SK-N-SH (cell line): ENCODE results near the gene CDH4.

Source experiments
- ELF1 ChIP-seq: IDR thresholded peaks from 2 replicates; pipeline ENCODE4 v1.4.0; 2012
- EP300 ChIP-seq, 2 experiments: IDR thresholded peaks; 2 replicates each; pipeline versions ENCODE4 v1.4.0 to v1.6.1; 2012; ENCODE audit warnings: borderline replicate concordance in 1 of 2, low read depth in 1 of 2, low read length in 1 of 2
- NFIC ChIP-seq: IDR thresholded peaks from 2 replicates; pipeline ENCODE4 v1.4.0; 2012; ENCODE audit warnings: borderline replicate concordance
- POLR2AphosphoS5 ChIP-seq: IDR thresholded peaks from 2 replicates; pipeline ENCODE4 v1.6.1; 2012; ENCODE audit warnings: low read depth, low read length
- RAD21 ChIP-seq: IDR thresholded peaks from 2 replicates; pipeline ENCODE4 v1.6.1; 2012; ENCODE audit warnings: mild to moderate bottlenecking, low read length
- RXRA ChIP-seq: IDR thresholded peaks from 2 replicates; pipeline ENCODE4 v1.4.0; 2012; ENCODE audit warnings: low read depth, mild to moderate bottlenecking, borderline replicate concordance
- SIN3A ChIP-seq: IDR thresholded peaks from 2 replicates; pipeline ENCODE4 v1.6.1; 2012; ENCODE audit warnings: low read depth, mild to moderate bottlenecking, low read length, moderate library complexity, borderline replicate concordance
- TAF1 ChIP-seq: IDR thresholded peaks from 2 replicates; pipeline ENCODE4 v1.6.1; 2012; ENCODE audit warnings: low read depth, mild to moderate bottlenecking, low read length, moderate library complexity, borderline replicate concordance
- YY1 ChIP-seq: IDR thresholded peaks from 2 replicates; pipeline ENCODE4 v1.4.0; 2012; ENCODE audit warnings: low read depth, mild to moderate bottlenecking
- TF ChIP-seq, protein P1 (sequence below): IDR thresholded peaks from 2 replicates; pipeline ENCODE4 v1.4.0; 2012; ENCODE audit warnings: low read depth, borderline replicate concordance
- TF ChIP-seq, protein P2 (sequence below): fragments of 200-600 bp; sonication (generic); IDR thresholded peaks from 2 replicates; pipeline ENCODE4 v1.6.1; 2017; ENCODE audit warnings: antibody characterized with exemption, mild to moderate bottlenecking, moderate library complexity
- TF ChIP-seq, protein P3 (sequence below): IDR thresholded peaks from 2 replicates; pipeline ENCODE4 v1.4.0; 2012; ENCODE audit warnings: low read depth, borderline replicate concordance

DNA sequence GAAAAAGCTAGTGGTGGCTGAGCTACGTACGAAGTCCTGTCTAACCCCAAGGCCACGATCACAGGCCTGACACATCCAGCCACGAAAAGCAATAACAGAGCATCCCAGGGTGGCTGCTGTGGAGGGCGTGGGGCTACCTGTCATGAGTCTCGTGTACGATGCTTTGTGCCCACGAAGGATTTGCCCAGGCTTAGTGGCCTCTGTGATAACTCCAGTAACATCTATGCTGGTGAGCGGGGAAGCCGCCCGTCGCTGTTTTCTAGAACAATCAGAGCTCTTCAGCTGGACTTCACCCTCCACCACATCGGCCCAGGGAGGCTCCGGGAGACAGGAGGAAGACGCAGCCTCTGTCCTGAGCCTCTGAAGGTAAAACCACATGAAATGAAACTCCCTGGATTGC, 563.1 kb downstream of the CDH4 start:
- TF ChIP-seq TAF1 (no peak), POLR2AphosphoS5 (no peak), ELF1 (no peak), YY1 (no peak), SIN3A (no peak), EP300 (IDR thresholded peaks at IDR 0.05; ENCODE audit: borderline replicate concordance in 1 of 2, low read depth in 1 of 2, low read length in 1 of 2) (no peak), RAD21 (no peak), RXRA (no peak), NFIC (no peak)
- TF ChIP-seq, protein P1, sequence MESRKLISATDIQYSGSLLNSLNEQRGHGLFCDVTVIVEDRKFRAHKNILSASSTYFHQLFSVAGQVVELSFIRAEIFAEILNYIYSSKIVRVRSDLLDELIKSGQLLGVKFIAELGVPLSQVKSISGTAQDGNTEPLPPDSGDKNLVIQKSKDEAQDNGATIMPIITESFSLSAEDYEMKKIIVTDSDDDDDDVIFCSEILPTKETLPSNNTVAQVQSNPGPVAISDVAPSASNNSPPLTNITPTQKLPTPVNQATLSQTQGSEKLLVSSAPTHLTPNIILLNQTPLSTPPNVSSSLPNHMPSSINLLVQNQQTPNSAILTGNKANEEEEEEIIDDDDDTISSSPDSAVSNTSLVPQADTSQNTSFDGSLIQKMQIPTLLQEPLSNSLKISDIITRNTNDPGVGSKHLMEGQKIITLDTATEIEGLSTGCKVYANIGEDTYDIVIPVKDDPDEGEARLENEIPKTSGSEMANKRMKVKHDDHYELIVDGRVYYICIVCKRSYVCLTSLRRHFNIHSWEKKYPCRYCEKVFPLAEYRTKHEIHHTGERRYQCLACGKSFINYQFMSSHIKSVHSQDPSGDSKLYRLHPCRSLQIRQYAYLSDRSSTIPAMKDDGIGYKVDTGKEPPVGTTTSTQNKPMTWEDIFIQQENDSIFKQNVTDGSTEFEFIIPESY: no peak
- TF ChIP-seq, protein P2, sequence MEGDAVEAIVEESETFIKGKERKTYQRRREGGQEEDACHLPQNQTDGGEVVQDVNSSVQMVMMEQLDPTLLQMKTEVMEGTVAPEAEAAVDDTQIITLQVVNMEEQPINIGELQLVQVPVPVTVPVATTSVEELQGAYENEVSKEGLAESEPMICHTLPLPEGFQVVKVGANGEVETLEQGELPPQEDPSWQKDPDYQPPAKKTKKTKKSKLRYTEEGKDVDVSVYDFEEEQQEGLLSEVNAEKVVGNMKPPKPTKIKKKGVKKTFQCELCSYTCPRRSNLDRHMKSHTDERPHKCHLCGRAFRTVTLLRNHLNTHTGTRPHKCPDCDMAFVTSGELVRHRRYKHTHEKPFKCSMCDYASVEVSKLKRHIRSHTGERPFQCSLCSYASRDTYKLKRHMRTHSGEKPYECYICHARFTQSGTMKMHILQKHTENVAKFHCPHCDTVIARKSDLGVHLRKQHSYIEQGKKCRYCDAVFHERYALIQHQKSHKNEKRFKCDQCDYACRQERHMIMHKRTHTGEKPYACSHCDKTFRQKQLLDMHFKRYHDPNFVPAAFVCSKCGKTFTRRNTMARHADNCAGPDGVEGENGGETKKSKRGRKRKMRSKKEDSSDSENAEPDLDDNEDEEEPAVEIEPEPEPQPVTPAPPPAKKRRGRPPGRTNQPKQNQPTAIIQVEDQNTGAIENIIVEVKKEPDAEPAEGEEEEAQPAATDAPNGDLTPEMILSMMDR: no peak
- TF ChIP-seq, protein P3, sequence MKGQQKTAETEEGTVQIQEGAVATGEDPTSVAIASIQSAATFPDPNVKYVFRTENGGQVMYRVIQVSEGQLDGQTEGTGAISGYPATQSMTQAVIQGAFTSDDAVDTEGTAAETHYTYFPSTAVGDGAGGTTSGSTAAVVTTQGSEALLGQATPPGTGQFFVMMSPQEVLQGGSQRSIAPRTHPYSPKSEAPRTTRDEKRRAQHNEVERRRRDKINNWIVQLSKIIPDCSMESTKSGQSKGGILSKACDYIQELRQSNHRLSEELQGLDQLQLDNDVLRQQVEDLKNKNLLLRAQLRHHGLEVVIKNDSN: no peak
